DND-41 (cell line): ENCODE results near the gene DHX34.

ENCODE experiments used
- CTCF ChIP-seq: IDR thresholded peaks from 2 replicates; pipeline ENCODE4 v1.5.1; 2012; ENCODE audit warnings: borderline replicate concordance, low read length, moderate library complexity, mild to moderate bottlenecking; ENCODE audit not compliant: poor library complexity, severe bottlenecking; ENCODE audit errors: extremely low read depth
- EZH2 ChIP-seq: IDR thresholded peaks from 3 replicates; pipeline ENCODE4 v1.6.1; 2012; ENCODE audit warnings: borderline replicate concordance, low read depth, mild to moderate bottlenecking, moderate library complexity, low read length, inconsistent platforms; ENCODE audit not compliant: severe bottlenecking

DNA sequence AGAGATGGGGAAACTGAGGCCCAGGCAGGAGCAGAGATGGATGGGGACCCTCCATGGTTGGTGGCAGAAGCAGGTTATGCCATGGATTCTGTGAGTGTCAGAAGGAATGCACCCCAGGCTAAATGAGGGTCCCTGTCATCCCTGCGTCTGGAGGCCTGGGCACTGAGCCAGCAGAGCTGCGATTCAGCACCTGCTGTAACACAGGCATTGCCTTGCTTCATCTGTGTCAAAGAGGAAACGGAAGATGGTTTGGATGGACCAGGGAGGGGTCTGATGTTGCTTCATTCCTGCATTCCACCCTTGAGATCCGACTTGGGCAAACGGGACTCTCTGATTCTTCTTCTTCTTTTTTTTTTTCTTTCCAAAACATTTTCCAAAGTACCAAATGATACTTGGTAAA is 38.3 kb upstream of the DHX34 start:
- TF ChIP-seq CTCF (no peak), EZH2 (no peak)
